HCT116 (cell line): ENCODE measurements around the gene TRIM10. TPM values are rescaled to one million over a fixed set of nuclear protein-coding genes. Genes with fewer than 3 reads are reported as not detected.

ENCODE experiments used
- ATAC-seq: fragments of 200-7000 bp; cut with Tn5 transposase; 2 replicates; pipeline ENCODE4 v1.9.1; 2020; ENCODE audit warnings: mild to moderate bottlenecking, moderate library complexity
- BruUV-seq: library from RNA; stranded (reverse); fragments of 400-500 nt; replicated peaks from 2 replicates; lab custom pipeline; 2021; lab: Mats Ljungman, UMichigan
- CTCF ChIA-PET: fragments of 300-600 bp; sonication (Branson Sonifier 250); formaldehyde crosslinking; loops from one replicate; lab custom pipeline; 2021; ENCODE audit warnings: antibody characterized with exemption; lab: Charles Lee
- POLR2A ChIA-PET: fragments of 300-600, 350-600 bp; sonication (Branson Sonifier 250); formaldehyde crosslinking; loops from one replicate; lab custom pipeline; 2021; ENCODE audit warnings: antibody characterized with exemption; lab: Charles Lee
- RAD21 ChIA-PET, 2 experiments: fragments of 300-600 bp; sonication (Branson Sonifier 250); formaldehyde crosslinking; loops; one replicate each; lab custom pipeline; 2023; ENCODE audit warnings: low total read pairs in 2 of 2; ENCODE audit not compliant: uncharacterized antibody in 2 of 2, unreplicated experiment in 2 of 2, low non-redundant PET in 1 of 2; lab: Charles Lee
- DNase-seq: peaks from one replicate; pipeline ENCODE4 v3.0.0-alpha.2; 2010; ENCODE audit warnings: low read depth, low spot score
- H2AFZ ChIP-seq: fragments of 200-600 bp; shearing (Covaris generic), sonication (generic); 2 replicates; pipeline ENCODE4 v1.6.1; 2017; ENCODE audit warnings: low read depth, mixed run types, mixed read lengths, antibody characterized with exemption, low read length; ENCODE audit not compliant: poor library complexity, severe bottlenecking
- H3K27ac ChIP-seq: 2 replicates; pipeline ENCODE4 v1.5.1; 2012; ENCODE audit warnings: low read depth, low read length
- H3K27me3 ChIP-seq: fragments of 200-600 bp; sonication (generic); 2 replicates; pipeline ENCODE4 v1.6.1; 2016; ENCODE audit warnings: mixed run types, low read length, mixed read lengths; ENCODE audit not compliant: insufficient read depth
- H3K36me3 ChIP-seq, 2 experiments: fragments of 200-500 bp in 1 of 2; fragments of 200-600 bp in 1 of 2; sonication (Bioruptor generic) in 1 of 2; sonication (generic) in 1 of 2; 2 replicates each; pipeline versions ENCODE4 v1.5.1 to v1.6.1; 2014 to 2016; ENCODE audit warnings: low read length in 2 of 2, inconsistent platforms in 1 of 2, mixed read lengths in 1 of 2, mixed run types in 1 of 2; ENCODE audit not compliant: insufficient read depth in 2 of 2, control insufficient read depth in 1 of 2
- H3K4me1 ChIP-seq, 2 experiments: fragments of 200-600 bp in 1 of 2; sonication (generic) in 1 of 2; 2 replicates each; pipeline versions ENCODE4 v1.5.1 to v1.6.1; 2012 to 2017; ENCODE audit warnings: low read length in 2 of 2, inconsistent platforms in 1 of 2, mild to moderate bottlenecking in 1 of 2, mixed read lengths in 1 of 2, mixed run types in 1 of 2, moderate library complexity in 1 of 2; ENCODE audit not compliant: insufficient read depth in 2 of 2, control insufficient read depth in 1 of 2
- H3K4me2 ChIP-seq: fragments of 200-600 bp; sonication (generic); 2 replicates; pipeline ENCODE4 v1.6.1; 2017; ENCODE audit warnings: mixed run types, low read length, mixed read lengths
- H3K4me3 ChIP-seq, 2 experiments: fragments of 200-600 bp in 1 of 2; sonication (generic) in 1 of 2; replicated peaks in 1 of 2; 2 replicates each; pipeline ENCODE4 v1.5.1; 2011 to 2016; ENCODE audit warnings: low read length in 2 of 2, control low read depth in 1 of 2, low read depth in 1 of 2, mild to moderate bottlenecking in 1 of 2, mixed read lengths in 1 of 2, mixed run types in 1 of 2
- H3K79me2 ChIP-seq: fragments of 200-600 bp; sonication (generic); 2 replicates; pipeline ENCODE4 v1.6.1; 2017; ENCODE audit warnings: mild to moderate bottlenecking, mixed run types, low read length, moderate library complexity, mixed read lengths; ENCODE audit not compliant: insufficient read depth
- H3K9ac ChIP-seq: fragments of 200-600 bp; sonication (generic); 2 replicates; pipeline ENCODE4 v1.6.1; 2016; ENCODE audit warnings: low read length, mixed read lengths
- H3K9me2 ChIP-seq: fragments of 200-600 bp; sonication (generic), shearing (Covaris generic); 2 replicates; pipeline ENCODE4 v1.6.1; 2017; ENCODE audit warnings: mixed run types, mild to moderate bottlenecking, moderate library complexity; ENCODE audit not compliant: insufficient read depth
- H3K9me3 ChIP-seq, 2 experiments: fragments of 200-500 bp in 1 of 2; fragments of 200-600 bp in 1 of 2; sonication (Bioruptor generic) in 1 of 2; sonication (generic) in 1 of 2; 2 replicates each; pipeline ENCODE4 v1.6.1; 2014 to 2017; ENCODE audit warnings: low read length in 2 of 2, mixed read lengths in 2 of 2, inconsistent platforms in 1 of 2, low read depth in 1 of 2, mild to moderate bottlenecking in 1 of 2, mixed run types in 1 of 2, moderate library complexity in 1 of 2; ENCODE audit not compliant: control insufficient read depth in 1 of 2, insufficient read depth in 1 of 2
- H4K20me1 ChIP-seq: fragments of 200-600 bp; sonication (generic), shearing (Covaris generic); 2 replicates; pipeline ENCODE4 v1.6.1; 2017; ENCODE audit warnings: mixed run types, mild to moderate bottlenecking, moderate library complexity; ENCODE audit not compliant: insufficient read depth
- ATF3 ChIP-seq: IDR thresholded peaks from 2 replicates; pipeline ENCODE4 v1.6.1; 2012
- CBX3 ChIP-seq: IDR thresholded peaks from 2 replicates; pipeline ENCODE4 v1.6.1; 2012; ENCODE audit warnings: low read depth
- CEBPB ChIP-seq: IDR thresholded peaks from 2 replicates; pipeline ENCODE4 v1.6.1; 2012; ENCODE audit warnings: low read depth
- EGR1 ChIP-seq: IDR thresholded peaks from 2 replicates; pipeline ENCODE4 v1.6.1; 2012; ENCODE audit warnings: low read depth
- EZH2 ChIP-seq: fragments of 200-600 bp; sonication (generic); IDR thresholded peaks from 2 replicates; pipeline ENCODE4 v1.6.1; 2017; ENCODE audit warnings: antibody characterized with exemption, mixed run types
- EZH2phosphoT487 ChIP-seq: fragments of 200-600 bp; IDR thresholded peaks from 2 replicates; pipeline ENCODE4 v1.6.1; 2018; ENCODE audit warnings: antibody characterized with exemption, borderline replicate concordance
- FOSL1 ChIP-seq: IDR thresholded peaks from 2 replicates; pipeline ENCODE4 v1.6.1; 2012; ENCODE audit warnings: low read depth
- JUND ChIP-seq: IDR thresholded peaks from 2 replicates; pipeline ENCODE4 v1.6.1; 2012
- POLR2A ChIP-seq: IDR thresholded peaks from 2 replicates; pipeline ENCODE4 v1.7.0; 2011; ENCODE audit warnings: borderline replicate concordance; ENCODE audit not compliant: insufficient read depth, insufficient read length; ENCODE audit errors: extremely low read depth
- REST ChIP-seq: IDR thresholded peaks from 2 replicates; pipeline ENCODE4 v1.6.1; 2012; ENCODE audit warnings: low read depth
- SIN3A ChIP-seq: IDR thresholded peaks from 2 replicates; pipeline ENCODE4 v1.6.1; 2012; ENCODE audit warnings: low read depth
- SRF ChIP-seq: IDR thresholded peaks from 2 replicates; pipeline ENCODE4 v1.6.1; 2012; ENCODE audit warnings: low read depth
- TCF7L2 ChIP-seq: IDR thresholded peaks from 2 replicates; pipeline ENCODE4 v1.7.0; 2011; ENCODE audit warnings: borderline replicate concordance, inconsistent platforms; ENCODE audit not compliant: insufficient read depth, insufficient read length; ENCODE audit errors: extremely low read depth
- YY1 ChIP-seq: IDR thresholded peaks from 2 replicates; pipeline ENCODE4 v1.6.1; 2011; ENCODE audit warnings: low read length, low read depth, moderate library complexity, mild to moderate bottlenecking; ENCODE audit not compliant: insufficient replicate concordance; ENCODE audit errors: extremely low read depth
- ZFX ChIP-seq: fragments of 450-650 bp; IDR thresholded peaks from 2 replicates; pipeline ENCODE4 v1.6.1; 2017
- ZNF274 ChIP-seq: fragments of 200-500 bp; sonication (Bioruptor generic); IDR thresholded peaks from 2 replicates; pipeline ENCODE4 v1.6.1; 2014; ENCODE audit warnings: mild to moderate bottlenecking, low read depth, low read length, inconsistent platforms
- intact Hi-C: fragments of 100-400 bp; cut with micrococcal nuclease; formaldehyde crosslinking; loops from 2 replicates; pipeline ENCODE4 v1.10.0; 2022
- total RNA-seq: library from RNA; stranded (reverse); gene quantifications from one replicate; pipeline ENCODE4 v1.2.1, GENCODE V29; 2021; ENCODE audit not compliant: unreplicated experiment
- TF ChIP-seq, protein P1 (sequence below): IDR thresholded peaks from 2 replicates; pipeline ENCODE4 v1.6.1; 2012

TRIM10 gene
- total RNA-seq, 1 experiment from 2014 or later: 0.98 TPM

DNA sequence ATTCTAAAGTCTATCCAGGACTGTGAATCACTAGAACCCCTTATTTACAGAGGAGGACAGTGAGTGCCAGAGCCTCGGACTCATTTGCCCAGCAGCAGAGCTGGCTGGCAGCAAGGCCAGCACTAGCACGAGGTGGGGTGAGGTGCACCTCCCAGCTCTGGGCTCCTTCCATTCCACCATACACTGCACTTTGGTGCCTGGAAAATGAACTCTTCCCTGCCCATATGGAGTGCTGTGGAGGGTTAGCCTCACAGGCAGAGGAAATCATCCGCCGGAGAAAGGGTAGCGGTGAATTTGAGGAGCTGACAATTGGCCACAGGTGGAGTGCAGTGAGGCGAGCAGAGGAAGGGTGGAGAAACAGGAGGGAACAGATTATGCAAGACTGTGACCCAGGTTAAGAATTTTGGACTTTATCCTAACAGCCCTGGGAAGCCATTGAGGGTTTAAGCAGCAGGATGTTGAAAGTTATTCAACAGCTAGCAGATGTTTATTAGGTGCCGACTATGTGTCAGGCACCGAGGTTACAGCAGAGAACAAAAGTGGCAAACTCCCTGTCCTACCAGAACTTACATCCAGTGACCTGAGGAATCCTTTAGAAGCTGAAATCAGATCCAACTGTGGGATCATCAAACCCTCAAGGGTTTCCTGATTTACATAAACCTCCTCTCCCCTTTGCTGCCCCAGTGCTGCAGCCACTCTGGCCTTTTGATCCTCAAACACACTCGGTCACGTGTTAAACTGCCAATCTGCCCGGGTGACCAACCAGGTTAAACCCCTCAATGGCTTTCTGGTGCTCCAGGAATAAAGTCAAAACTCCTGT, 46.0 kb upstream of the TRIM10 start:
- Histone ChIP-seq H3K9me3 (no peaks in the 10 kb centered on the region), H2AFZ (no peak overlapping the region), H3K4me2 (no peak overlapping the region), H3K9me2 (no peaks in the 10 kb centered on the region), H3K27me3 (no peaks in the 10 kb centered on the region), H3K36me3 (no peaks in the 10 kb centered on the region; a peak in 1 of 4 replicates), H3K4me1 (peaks cover 0 to 9% of the 10 kb centered on the region in 2 experiments; a peak in 3 of 4 replicates)
- CTCF ChIA-PET: interaction anchor here (1.3 kb wide), 1 partner anchor 12 kb away, joined by 3 read pairs; no protein-coding TSS in a partner anchor
- intact Hi-C loops: no loop called here
- RAD21 ChIA-PET: no interaction called here
- DNase-seq: no peak
- TF ChIP-seq EGR1 (no peak), POLR2A (no peak), SRF (no peak), EZH2phosphoT487 (no peak), CBX3 (no peak), ZFX (no peak), ZNF274 (no peak), JUND (no peak)
- TF ChIP-seq, all 23 proteins: peak for 0
- ATAC-seq: no peak
- POLR2A ChIA-PET: no interaction called here
- Histone ChIP-seq H3K27ac (no peak overlapping the region), H3K79me2 (peaks cover 95% of the 10 kb centered on the region), H3K4me3 (no peak overlapping the region), H3K9ac (no peak overlapping the region), H4K20me1 (no peaks in the 10 kb centered on the region)
- no TSS peak for BruUV-seq

- intact Hi-C loops: no loop called here
- ATAC-seq (no peak), DNase-seq (no peak)
- POLR2A ChIA-PET: no interaction called here
- Histone ChIP-seq H3K79me2 (peaks cover 95% of the 10 kb centered on the region), H3K4me3 (no peak overlapping the region), H3K27me3 (no peaks in the 10 kb centered on the region), H3K9ac (no peak overlapping the region), H3K4me2 (no peak overlapping the region), H3K36me3 (no peaks in the 10 kb centered on the region; a peak in 1 of 4 replicates), H3K9me3 (no peaks in the 10 kb centered on the region), H3K9me2 (no peaks in the 10 kb centered on the region), H3K4me1 (peaks cover 0 to 5% of the 10 kb centered on the region in 2 experiments; a peak in 2 of 4 replicates), H3K27ac (no peak overlapping the region), H2AFZ (no peak overlapping the region), H4K20me1 (no peaks in the 10 kb centered on the region)
- CTCF ChIA-PET: interaction anchor here (1.0 to 1.3 kb wide), 2 partner anchors 12 to 13 kb away, joined by 3 to 4 read pairs; no protein-coding TSS in a partner anchor
- RAD21 ChIA-PET: no interaction called here
- BruUV-seq: no TSS peak
- TF ChIP-seq, protein P1, sequence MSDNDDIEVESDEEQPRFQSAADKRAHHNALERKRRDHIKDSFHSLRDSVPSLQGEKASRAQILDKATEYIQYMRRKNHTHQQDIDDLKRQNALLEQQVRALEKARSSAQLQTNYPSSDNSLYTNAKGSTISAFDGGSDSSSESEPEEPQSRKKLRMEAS: no peak
- no peak for TF ChIP-seq FOSL1
- no peak for TF ChIP-seq YY1
- TF ChIP-seq ZFX: no peak
- TF ChIP-seq SRF: no peak
- no peak for TF ChIP-seq CBX3
- no peak for TF ChIP-seq ATF3
- no peak for TF ChIP-seq CEBPB
- no peak for TF ChIP-seq EZH2
- TF ChIP-seq EGR1: no peak
- no peak for TF ChIP-seq TCF7L2
- TF ChIP-seq POLR2A: no peak
- no peak for TF ChIP-seq SIN3A
- no peak for TF ChIP-seq JUND
- no peak for TF ChIP-seq EZH2phosphoT487
- no peak for TF ChIP-seq REST
Observed at GRCh38 chr6:30206152-30206551, 45.1 kb upstream of the TRIM10 start.
